ENCODE data around the gene ZNF750.

DNA sequence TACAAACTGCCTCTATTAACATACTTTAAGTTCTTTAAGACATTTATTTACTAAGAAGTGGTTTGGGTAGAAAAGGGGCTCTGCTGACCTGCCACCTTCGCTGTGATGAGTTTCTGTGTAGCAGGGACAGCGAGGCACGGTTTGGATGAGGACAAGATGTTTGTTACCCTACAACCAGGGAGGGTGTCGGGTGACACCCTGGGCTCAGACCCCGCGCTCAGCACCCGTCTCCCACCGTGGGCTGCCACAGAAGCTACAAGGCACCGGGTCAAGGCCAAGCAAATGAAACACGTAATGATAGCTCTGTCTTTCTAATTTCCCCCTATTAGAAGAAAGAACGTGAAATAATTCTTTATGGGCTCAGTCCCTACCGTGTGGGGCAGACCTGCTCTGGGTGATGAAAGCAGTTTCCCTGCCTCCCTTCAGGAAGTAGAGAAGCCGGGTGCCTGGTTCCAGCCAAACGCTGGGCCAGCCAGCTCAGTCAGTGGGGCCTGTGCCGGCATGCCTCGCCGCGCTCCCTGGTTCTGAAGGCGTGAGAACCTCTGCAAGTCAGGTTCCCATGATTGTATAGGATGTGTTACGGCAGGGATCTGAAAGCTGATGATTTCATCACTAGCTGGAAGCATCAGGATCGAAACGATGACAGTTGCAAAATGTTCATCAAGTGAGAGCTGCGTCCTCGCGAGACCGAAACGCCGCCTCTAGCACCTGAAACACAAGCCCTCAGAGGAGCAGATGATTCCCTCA lies 3.9 kb downstream of the ZNF750 start:
- TF ChIP-seq POLR2A (IDR thresholded peaks at IDR 0.05) (no peak), EP300 (IDR thresholded peaks at IDR 0.05) (no peak)
- TF ChIP-seq, protein P1, sequence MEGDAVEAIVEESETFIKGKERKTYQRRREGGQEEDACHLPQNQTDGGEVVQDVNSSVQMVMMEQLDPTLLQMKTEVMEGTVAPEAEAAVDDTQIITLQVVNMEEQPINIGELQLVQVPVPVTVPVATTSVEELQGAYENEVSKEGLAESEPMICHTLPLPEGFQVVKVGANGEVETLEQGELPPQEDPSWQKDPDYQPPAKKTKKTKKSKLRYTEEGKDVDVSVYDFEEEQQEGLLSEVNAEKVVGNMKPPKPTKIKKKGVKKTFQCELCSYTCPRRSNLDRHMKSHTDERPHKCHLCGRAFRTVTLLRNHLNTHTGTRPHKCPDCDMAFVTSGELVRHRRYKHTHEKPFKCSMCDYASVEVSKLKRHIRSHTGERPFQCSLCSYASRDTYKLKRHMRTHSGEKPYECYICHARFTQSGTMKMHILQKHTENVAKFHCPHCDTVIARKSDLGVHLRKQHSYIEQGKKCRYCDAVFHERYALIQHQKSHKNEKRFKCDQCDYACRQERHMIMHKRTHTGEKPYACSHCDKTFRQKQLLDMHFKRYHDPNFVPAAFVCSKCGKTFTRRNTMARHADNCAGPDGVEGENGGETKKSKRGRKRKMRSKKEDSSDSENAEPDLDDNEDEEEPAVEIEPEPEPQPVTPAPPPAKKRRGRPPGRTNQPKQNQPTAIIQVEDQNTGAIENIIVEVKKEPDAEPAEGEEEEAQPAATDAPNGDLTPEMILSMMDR (IDR thresholded peaks at IDR 0.05), result no peak

Data from suprapubic skin (tissue), 3 donors.